Bronchial epithelial cell (primary cell): ENCODE results near the gene RAD9A. TPM values are rescaled to one million over a fixed set of nuclear protein-coding genes. Genes with fewer than 3 reads are reported as not detected.

ENCODE experiments used
- DNase-seq: peaks from one replicate; pipeline ENCODE4 v3.0.0-alpha.2; 2010; ENCODE audit warnings: low read depth
- FAIRE-seq: peaks from 2 replicates; lab custom pipeline; 2011; peaks lifted over from hg19 to GRCh38; lab: Jason Lieb, UNC
- H3K27me3 ChIP-seq: 2 replicates; pipeline ENCODE4 v1.5.1; 2011; ENCODE audit warnings: low read length; ENCODE audit not compliant: control insufficient read depth, insufficient read depth
- H3K36me3 ChIP-seq: 2 replicates; pipeline ENCODE4 v1.5.1; 2011; ENCODE audit warnings: low read length; ENCODE audit not compliant: control insufficient read depth, insufficient read depth
- H3K4me3 ChIP-seq: 2 replicates; pipeline ENCODE4 v1.5.1; 2011; ENCODE audit warnings: mild to moderate bottlenecking, low read depth, low read length, control low read depth
- CTCF ChIP-seq: IDR thresholded peaks from 2 replicates; pipeline ENCODE4 v1.5.1; 2011; ENCODE audit warnings: mild to moderate bottlenecking, moderate library complexity, low read length, control low read depth, inconsistent platforms; ENCODE audit not compliant: insufficient read depth, severe bottlenecking
- total RNA-seq: library from RNA; depleted of rRNA; stranded (reverse); fragments of >200 nt; gene quantifications from 2 replicates; pipeline ENCODE4 v1.2.1, GENCODE V29; 2014

RAD9A gene
- total RNA-seq, 1 donor from 2014 or later: 8.7 TPM

GRCh38 chr11:67356864-67357561 is 34.8 kb upstream of the RAD9A start:
- peak; percentile 93 for TF ChIP-seq CTCF
- DNase-seq (peak; percentile 66), FAIRE-seq (no peak)
- H3K4me3 ChIP-seq: no peak overlapping the region
- H3K36me3 ChIP-seq: no peaks in the 10 kb centered on the region
- H3K27me3 ChIP-seq: no peaks in the 10 kb centered on the region

GRCh38 chr11:67357831-67358670 is 33.7 kb upstream of the RAD9A start:
- DNase-seq: peak; percentile 64
- FAIRE-seq: no peak
- no peaks in the 10 kb centered on the region for H3K27me3 ChIP-seq
- no peak for TF ChIP-seq CTCF
- no peaks in the 10 kb centered on the region for H3K36me3 ChIP-seq
- no peak overlapping the region for H3K4me3 ChIP-seq

- Histone ChIP-seq H3K27me3 (no peaks in the 10 kb centered on the region), H3K36me3 (peaks cover 3% of the 10 kb centered on the region), H3K4me3 (no peak overlapping the region)
- TF ChIP-seq CTCF: no peak
- FAIRE-seq (no peak), DNase-seq (no peak)
Measured at GRCh38 chr11:67364169-67364568, 27.6 kb upstream of the RAD9A start.

GRCh38 chr11:67364783-67365722 is 26.7 kb upstream of the RAD9A start:
- DNase-seq (no peak), FAIRE-seq (no peak)
- Histone ChIP-seq H3K27me3 (no peaks in the 10 kb centered on the region), H3K36me3 (peaks cover 3% of the 10 kb centered on the region), H3K4me3 (no peak overlapping the region)
- no peak for TF ChIP-seq CTCF

- no peak overlapping the region for H3K4me3 ChIP-seq
- FAIRE-seq (peak; percentile 32), DNase-seq (no peak)
- H3K36me3 ChIP-seq: peaks cover 3% of the 10 kb centered on the region
- no peaks in the 10 kb centered on the region for H3K27me3 ChIP-seq
- no peak for TF ChIP-seq CTCF
Measured at GRCh38 chr11:67365736-67366444, 25.9 kb upstream of the RAD9A start.
